HuH-7.5 (cell line): ENCODE results near the gene PTPRD.

ENCODE experiments used
- DNase-seq: peaks from one replicate; pipeline ENCODE4 v3.0.0; 2011; ENCODE audit warnings: low spot score

Gene PTPRD

GRCh38 chr9:10050016-10050415 is 562.8 kb downstream of the PTPRD start:
- no peak for DNase-seq

DNA sequence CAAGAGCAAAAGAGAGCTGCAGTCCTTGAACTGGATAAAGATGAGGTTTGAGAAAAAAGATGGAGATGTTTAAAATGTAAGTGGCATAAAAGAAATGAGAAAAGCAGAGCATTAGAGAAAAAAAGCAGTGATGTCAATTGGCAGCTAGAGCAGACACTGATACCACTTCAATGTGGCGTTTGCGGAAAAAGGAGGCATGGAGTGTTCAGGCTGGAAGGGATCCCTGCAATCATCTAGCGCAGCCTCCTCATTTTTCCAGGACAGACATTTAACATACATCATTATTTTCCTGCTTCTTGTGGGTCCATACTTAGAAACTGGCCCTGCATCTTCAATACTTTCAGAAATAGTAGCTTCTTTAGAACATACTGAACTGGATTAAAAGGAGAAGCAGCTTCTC is 563.8 kb downstream of the PTPRD start:
- DNase-seq: no peak

GRCh38 chr9:10045598-10045997 is 567.2 kb downstream of the PTPRD start:
- DNase-seq: no peak

DNA sequence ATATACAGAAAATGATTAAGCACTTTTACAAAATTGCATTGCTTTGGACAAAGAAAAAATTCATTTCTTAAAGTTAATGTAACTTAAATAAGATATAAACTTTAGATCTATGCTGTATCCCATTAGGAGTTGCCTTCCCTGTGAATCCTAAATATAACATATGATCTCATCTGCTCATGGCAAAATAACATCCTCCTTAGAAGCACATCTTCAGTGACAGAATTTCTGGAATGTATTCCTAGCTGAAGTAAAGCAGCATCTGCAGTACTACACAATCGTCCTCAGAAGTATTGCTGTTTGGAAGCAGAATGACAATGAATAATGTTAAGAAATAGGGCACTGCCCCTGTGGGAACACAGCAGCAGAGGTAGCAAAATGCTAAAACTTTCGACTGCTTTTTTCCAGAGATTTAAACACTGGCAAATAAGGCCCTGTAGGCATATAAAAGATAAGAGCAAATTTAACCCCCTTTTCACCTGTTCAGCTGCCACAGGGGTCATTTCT is 571.0 kb downstream of the PTPRD start:
- no peak for DNase-seq

DNA sequence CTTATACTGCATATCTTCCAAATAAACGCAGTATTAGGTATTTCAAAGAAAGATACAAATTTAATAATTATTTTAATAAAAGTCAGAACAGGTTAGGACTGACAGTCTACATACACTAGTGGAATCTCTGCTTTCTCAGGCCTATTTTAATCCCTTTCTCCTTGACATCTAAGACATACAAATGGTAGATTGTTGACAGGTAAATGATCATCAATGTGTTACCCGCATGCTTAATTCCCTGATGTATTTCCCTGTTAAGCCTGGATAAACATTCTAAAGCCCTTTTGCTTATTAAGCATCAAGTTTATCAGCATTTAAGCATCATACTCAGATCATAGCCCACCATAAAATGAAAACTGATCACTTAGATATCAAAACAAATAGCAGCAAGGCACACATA is 576.7 kb downstream of the PTPRD start:
- no peak for DNase-seq

- DNase-seq: no peak
These were observed 580.6 kb downstream of the PTPRD start for GRCh38 chr9:10032166-10032565.

DNA sequence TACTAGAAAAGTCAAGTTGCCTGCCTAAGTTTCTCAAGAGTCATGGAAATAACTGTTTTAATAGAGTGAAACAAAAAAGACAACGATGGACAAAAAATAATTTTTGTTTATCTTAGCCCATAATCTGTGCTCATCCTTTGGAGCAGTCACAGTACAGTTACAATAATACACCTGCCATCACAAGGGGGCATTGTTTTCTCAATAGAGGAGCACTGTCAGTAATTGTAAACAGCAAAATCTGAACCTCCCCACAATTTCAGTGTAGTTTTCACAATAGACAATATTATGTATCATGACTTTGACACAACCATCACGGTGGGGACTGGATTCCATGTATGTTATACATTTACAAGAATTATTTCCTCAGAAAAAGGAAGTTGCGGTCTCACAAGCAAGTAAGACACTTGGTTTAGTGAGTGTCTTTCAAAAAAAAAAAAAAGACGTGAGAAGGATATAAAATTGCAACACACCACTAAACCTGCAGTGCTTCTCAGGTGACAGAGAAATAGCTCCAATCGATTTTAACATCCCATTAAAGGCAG is 586.3 kb downstream of the PTPRD start:
- DNase-seq: no peak

DNA sequence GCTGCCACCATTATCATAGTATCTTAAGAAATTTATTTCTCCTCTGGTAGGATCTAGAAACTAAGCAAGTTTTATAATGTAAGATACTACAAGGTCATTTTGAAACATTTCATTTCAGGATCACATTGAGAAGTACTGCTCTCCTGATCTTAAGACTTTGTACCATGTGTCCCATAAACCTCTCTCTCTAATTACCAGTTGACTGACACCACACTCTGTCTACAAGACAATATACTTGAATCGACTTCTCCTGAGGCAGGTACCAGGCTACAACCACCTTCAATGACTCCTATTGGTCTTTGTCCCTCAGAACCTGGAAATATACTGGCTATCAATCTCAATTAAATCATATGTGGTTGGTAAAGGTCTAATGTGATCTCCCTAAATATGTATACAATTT is 597.0 kb downstream of the PTPRD start:
- DNase-seq: no peak

DNA sequence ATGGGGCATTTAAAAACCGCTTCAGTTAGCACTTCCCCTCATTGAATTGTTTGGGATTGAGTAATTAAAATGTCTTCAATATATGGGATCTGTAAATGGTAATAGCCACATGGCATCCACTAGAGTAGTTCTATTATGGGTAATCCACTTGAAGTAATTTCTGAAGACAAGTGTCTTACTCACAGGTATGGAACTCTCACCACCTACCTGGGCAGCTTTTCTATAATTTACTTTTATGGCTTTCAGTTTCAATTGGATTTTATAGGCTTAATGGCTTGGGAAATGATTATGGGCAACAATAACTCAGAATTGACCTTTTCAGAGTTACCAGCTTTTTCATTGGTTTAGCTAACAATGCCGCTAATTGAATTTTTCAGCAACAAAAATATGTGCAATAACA is 597.9 kb downstream of the PTPRD start:
- DNase-seq: no peak

GRCh38 chr9:10009401-10009800 is 603.4 kb downstream of the PTPRD start:
- DNase-seq: no peak

DNA sequence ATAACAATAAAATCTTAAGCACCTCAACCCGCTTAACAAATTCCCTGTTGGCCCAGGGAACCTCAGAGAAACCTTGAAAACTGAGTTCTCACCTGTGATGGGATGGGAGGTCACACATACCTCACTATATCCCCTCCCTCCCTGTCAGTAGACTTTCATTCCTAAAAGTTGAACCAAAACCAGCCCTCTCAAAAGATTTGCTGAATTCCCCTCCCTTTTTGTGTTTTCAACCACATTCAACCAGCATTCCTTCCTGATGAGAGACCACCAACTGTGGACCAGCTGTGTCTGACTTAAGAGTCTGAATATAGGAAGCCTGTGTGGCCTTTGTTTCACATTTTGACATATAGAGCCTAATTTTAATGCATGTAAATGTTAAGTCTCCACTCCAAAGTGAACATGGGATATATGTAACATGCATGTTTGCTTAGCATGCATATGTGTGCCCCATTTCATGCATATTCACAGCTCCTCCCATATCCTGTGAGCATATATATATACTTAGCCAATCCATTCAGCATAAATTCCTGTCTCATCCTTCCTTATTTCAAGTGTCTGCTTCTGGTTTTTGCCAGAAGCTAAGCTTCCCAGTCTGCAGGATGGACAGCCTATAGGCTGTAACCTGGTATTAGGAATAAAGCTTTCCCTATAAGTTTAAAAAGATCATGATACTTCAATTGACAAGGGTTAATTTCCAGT is 604.6 kb downstream of the PTPRD start:
- no peak for DNase-seq

DNA sequence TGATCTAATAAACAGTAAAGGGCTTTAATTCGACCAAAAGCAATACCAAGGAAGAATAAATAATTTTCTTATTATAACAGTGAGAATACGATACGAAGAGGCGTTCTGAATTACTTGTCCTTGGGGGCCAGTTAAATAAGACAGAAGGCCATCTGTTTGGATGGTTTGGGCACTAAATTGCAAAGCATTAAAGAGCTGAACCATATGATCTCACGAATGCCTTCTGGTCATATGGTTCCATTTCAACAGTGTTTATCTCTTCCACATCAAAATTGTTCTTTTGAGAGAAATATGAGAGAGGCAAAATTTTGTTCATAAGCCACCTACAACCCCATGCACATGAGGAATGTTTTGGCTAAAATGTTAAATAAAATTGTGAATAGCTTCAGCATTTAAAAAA is 605.4 kb downstream of the PTPRD start:
- DNase-seq: no peak

DNA sequence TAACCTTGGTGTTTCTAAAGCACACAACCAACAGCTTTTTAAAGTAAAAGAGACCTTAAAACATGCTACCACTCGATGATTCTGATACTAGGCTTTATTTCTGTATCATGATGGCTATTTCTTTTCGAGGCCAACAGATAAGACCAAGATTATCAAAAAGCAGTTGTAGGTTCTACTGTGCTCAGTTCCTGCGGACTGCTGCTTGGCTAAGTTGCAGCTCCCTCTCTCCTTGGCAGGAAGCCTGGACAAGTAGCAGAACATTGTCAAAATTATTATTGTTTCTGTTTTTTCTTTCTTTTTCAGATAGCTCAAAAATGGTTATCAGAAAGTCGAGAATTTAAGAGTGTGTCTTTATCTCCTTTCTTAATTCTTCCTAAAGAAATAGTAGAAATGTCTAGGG is 607.6 kb downstream of the PTPRD start:
- no peak for DNase-seq

- DNase-seq: no peak
These were observed 609.8 kb downstream of the PTPRD start for GRCh38 chr9:10003047-10003446.

GRCh38 chr9:10000669-10001068 is 612.1 kb downstream of the PTPRD start:
- DNase-seq: no peak

DNA sequence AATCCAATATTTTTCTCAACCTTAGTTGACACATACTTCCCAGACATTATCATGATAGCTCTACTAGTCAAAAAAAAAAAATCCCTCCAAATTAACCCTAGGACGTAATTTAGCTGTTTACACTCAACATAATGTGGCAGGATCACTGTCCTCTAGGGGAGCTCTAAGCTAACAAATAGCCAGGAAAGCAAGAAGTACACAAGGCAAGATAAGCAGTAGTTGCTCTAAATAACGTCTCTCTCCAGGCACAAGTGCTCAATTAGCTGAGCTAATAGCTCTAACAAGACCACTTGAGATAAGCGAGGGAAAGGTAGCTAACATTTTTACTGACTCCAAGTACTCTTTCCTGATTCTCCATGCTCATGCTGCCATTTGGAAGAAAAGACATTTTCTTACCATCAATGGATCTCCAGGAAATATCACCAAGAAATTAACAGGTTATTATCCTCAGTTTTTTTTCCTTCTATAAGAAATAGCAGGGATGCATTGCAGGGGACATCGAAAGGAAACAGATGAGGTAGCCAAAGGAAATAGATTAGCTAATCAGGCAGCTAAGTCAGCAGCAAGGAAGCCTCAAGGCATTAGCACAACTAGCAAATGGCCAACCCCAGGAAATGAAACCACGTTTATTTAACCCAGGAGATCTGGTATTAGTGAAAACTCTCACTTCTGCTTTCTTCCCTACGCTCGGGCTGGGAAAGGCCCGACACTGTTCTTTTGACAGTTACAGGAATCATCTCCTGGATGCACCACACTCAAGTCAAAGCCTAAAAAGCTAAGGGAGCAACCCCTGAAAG is 614.1 kb downstream of the PTPRD start:
- DNase-seq: no peak

DNA sequence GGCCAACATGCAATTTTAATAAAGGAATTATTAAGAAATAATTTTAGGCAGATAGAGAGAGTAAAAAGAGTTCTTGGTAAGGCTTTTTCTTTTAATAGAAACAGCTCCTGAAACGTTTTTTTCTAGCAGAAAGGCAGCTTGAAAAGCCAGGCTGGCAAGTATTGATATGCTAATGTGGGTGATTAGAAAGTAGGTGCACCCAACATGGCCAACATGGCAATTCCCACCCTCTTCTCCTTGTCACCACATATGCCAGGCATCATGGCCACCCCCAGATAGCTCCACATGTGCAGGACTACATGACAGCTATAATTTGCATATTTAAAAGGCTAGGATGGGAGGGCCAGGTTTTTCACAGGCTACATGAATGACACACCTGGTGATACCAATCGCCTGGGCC is 615.2 kb downstream of the PTPRD start:
- DNase-seq: no peak

GRCh38 chr9:9996259-9996658 is 616.5 kb downstream of the PTPRD start:
- DNase-seq: no peak

DNA sequence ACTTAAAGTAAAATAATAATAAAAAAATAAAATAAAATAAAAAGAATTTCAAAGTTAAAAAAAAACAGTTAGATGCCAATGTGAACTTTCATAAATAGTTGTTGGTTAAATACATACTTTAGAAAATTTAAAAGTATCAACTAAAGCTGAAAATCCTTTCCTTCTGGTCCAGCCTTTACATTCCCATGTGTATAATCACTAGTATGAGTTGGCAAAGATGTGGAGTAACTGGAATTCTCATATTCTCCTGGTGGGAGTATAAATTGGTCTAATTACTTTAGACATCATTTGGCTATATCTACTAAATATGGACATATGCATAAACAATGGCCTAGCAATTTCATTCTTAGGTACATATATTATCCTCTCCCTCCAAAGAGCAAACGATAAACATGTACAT is 619.9 kb downstream of the PTPRD start:
- no peak for DNase-seq

- DNase-seq: no peak
These were observed 639.7 kb downstream of the PTPRD start for GRCh38 chr9:9973062-9973461.

GRCh38 chr9:9970514-9970913 is 642.3 kb downstream of the PTPRD start:
- DNase-seq: no peak

GRCh38 chr9:9963841-9964240 is 649.0 kb downstream of the PTPRD start:
- DNase-seq: no peak

DNA sequence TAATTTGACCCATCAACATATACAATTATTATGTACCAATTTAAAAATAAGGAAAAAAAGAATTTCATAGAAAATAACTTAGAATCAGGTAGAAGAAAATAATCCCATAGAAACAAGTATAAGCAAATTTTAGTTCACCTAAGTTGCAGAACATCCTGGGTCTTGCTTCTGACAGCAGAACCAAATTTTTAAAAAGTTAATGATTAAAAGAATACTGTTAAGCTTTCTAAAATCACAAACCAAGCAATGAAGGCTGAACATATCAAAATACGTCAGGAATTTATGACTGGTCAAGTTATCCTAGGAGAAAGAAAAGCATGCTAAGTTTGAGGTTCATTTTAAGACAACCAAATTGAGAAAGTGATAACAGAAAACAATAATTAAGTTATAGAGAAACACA is 650.9 kb downstream of the PTPRD start:
- no peak for DNase-seq
